ENCODE results near the gene TSFM. TPM values are rescaled to one million over a fixed set of nuclear protein-coding genes. Genes with fewer than 3 reads are reported as not detected.

The TSFM gene
- total and polyA plus RNA-seq, 2 of the 13 experiments (the other 11 are each of a cell fraction or from before 2014, with no cell fraction given): 29.8 to 68.3 TPM

- H3K27ac ChIP-seq (ENCODE audit: extremely low read length, insufficient read depth, low read length): no peak overlapping the region
- peaks cover 17% of the 10 kb centered on the region for H3K4me1 ChIP-seq (ENCODE audit: insufficient read depth, low read length)
- no peak for DNase-seq (ENCODE audit: low spot score)
- no peak for ATAC-seq
- FAIRE-seq: no peak
- TF ChIP-seq ZNF674 (CRISPR knock-in tag; IDR thresholded peaks at IDR 0.05; ENCODE audit: low read depth): no peak
- no peak for TF ChIP-seq ZNF18 (CRISPR knock-in tag; IDR thresholded peaks at IDR 0.05; ENCODE audit: insufficient replicate concordance)
- TF ChIP-seq ZNF276 (CRISPR knock-in tag; IDR thresholded peaks at IDR 0.05; ENCODE audit: low read depth): no peak
- TF ChIP-seq CCAR2 (optimal IDR thresholded peaks at IDR 0.05; ENCODE audit: low read depth, low read length): no peak
- TF ChIP-seq ERF (CRISPR knock-in tag; IDR thresholded peaks at IDR 0.05): no peak
- TF ChIP-seq ZNF660 (CRISPR knock-in tag; IDR thresholded peaks at IDR 0.05; ENCODE audit: borderline replicate concordance, low read depth): no peak
- TF ChIP-seq RFXANK (CRISPR knock-in tag; IDR thresholded peaks at IDR 0.05): no peak
- no peak for TF ChIP-seq PCBP2 (optimal IDR thresholded peaks at IDR 0.05; ENCODE audit: low read depth, low read length, poor library complexity, severe bottlenecking)
- TF ChIP-seq TERF1 (CRISPR knock-in tag; IDR thresholded peaks at IDR 0.05): no peak
- no TSS peak for BruUV-seq (replicated peaks)
- peaks cover 4 to 7% of the 10 kb centered on the region in 2 experiments; a peak in 4 of 5 replicates for H3K36me3 ChIP-seq (replicated peaks in 1 of 2; ENCODE audit: control insufficient read depth in 1 of 2, insufficient read depth in 2 of 2, low read length in 2 of 2)
- no peaks in the 10 kb centered on the region for H4K20me1 ChIP-seq (ENCODE audit: insufficient read depth, low read length)
- no peak overlapping the region for H3K9ac ChIP-seq (ENCODE audit: insufficient read depth, low read depth, low read length)
- no peak overlapping the region for H3K4me2 ChIP-seq (ENCODE audit: low read depth, low read length)
- H3K4me3 ChIP-seq (replicated peaks in 1 of 3; ENCODE audit: insufficient read depth in 1 of 3, low read depth in 2 of 3, low read length in 3 of 3): no peak overlapping the region
- peaks cover 16% of the 10 kb centered on the region for H3K79me2 ChIP-seq (ENCODE audit: insufficient read depth, low read length)
- no peaks in the 10 kb centered on the region; a peak in 1 of 5 replicates for H3K27me3 ChIP-seq (ENCODE audit: control insufficient read depth in 1 of 2, insufficient read depth in 2 of 2, low read length in 2 of 2)
- no peak overlapping the region for H2AFZ ChIP-seq (ENCODE audit: low read length)
- no peaks in the 10 kb centered on the region for H3K9me3 ChIP-seq (ENCODE audit: low read length)
- in situ Hi-C loops (cut with HindIII; ENCODE audit: extremely low pct_ligation_motif_present, low pct_unique_long_range_greater_than_20kb) (no loop called here), intact Hi-C loops (cut with micrococcal nuclease; ENCODE audit: unreplicated experiment) (no loop called here)
- ChIA-PET CTCF (ENCODE audit: low intra/inter-chr PET ratio, low total read pairs) (no interaction called here), POLR2A (no interaction called here)
- 94% methylated on average over 1 of the region's 1 CpG for WGBS (ENCODE audit: low lambda C conversion rate)
Observed at GRCh38 chr12:57779736-57780135, 2.9 kb upstream of the TSFM start.
